ENCODE results near the gene YWHAH.
"Not testable (repeated sequence)": the region's sequence is repeated elsewhere in the genome, so short reads cannot be mapped to it uniquely, and the experiment has no call there.

Gene YWHAH

GRCh38 chr22:31972180-31972579 lies 27.8 kb downstream of the YWHAH start:
- DNase-seq = no peak
- Mint-ChIP-seq H3K9me3 (no peaks in the 10 kb centered on the region), H3K27ac (no peak overlapping the region), H3K4me1 (peaks cover 7% of the 10 kb centered on the region), H3K36me3 (ENCODE audit: low read depth) (no peaks in the 10 kb centered on the region), H3K27me3 (ENCODE audit: low read depth, poor library complexity) (peaks cover 43% of the 10 kb centered on the region), H3K4me3 (no peak overlapping the region)
- TF ChIP-seq CTCF (IDR thresholded peaks at IDR 0.05) = no peak

- Mint-ChIP-seq H3K36me3 (ENCODE audit: low read depth) (no peaks in the 10 kb centered on the region), H3K9me3 (no peaks in the 10 kb centered on the region), H3K27ac (no peak overlapping the region), H3K4me3 (no peak overlapping the region), H3K4me1 (peaks cover 21% of the 10 kb centered on the region), H3K27me3 (ENCODE audit: low read depth, poor library complexity) (peaks cover 38% of the 10 kb centered on the region)
- TF ChIP-seq CTCF (IDR thresholded peaks at IDR 0.05) = no peak
- DNase-seq = no peak
Observed at GRCh38 chr22:31973739-31974138, 29.4 kb downstream of the YWHAH start.

GRCh38 chr22:31977141-31977841 lies 33.0 kb downstream of the YWHAH start:
- H3K9me3 Mint-ChIP-seq = no peaks in the 10 kb centered on the region
- peak; percentile 89 for DNase-seq
- H3K27ac Mint-ChIP-seq = no peak overlapping the region
- peaks cover 17% of the 10 kb centered on the region for H3K4me1 Mint-ChIP-seq
- peaks cover 12% of the 10 kb centered on the region for H3K27me3 Mint-ChIP-seq (ENCODE audit: low read depth, poor library complexity)
- H3K4me3 Mint-ChIP-seq = no peak overlapping the region
- no peaks in the 10 kb centered on the region for H3K36me3 Mint-ChIP-seq (ENCODE audit: low read depth)
- peak; percentile 66 for TF ChIP-seq CTCF (IDR thresholded peaks at IDR 0.05)

- H3K27ac Mint-ChIP-seq = no peak overlapping the region
- no peaks in the 10 kb centered on the region for H3K36me3 Mint-ChIP-seq (ENCODE audit: low read depth)
- H3K9me3 Mint-ChIP-seq = no peaks in the 10 kb centered on the region
- TF ChIP-seq CTCF (IDR thresholded peaks at IDR 0.05) = no peak
- peaks cover 17% of the 10 kb centered on the region for H3K4me1 Mint-ChIP-seq
- DNase-seq = no peak
- no peak overlapping the region for H3K4me3 Mint-ChIP-seq
- H3K27me3 Mint-ChIP-seq (ENCODE audit: low read depth, poor library complexity) = peaks cover 12% of the 10 kb centered on the region
Observed at GRCh38 chr22:31977939-31978338, 33.6 kb downstream of the YWHAH start.

- H3K4me3 Mint-ChIP-seq = no peak overlapping the region
- no peak overlapping the region for H3K27ac Mint-ChIP-seq
- peaks cover 11% of the 10 kb centered on the region for H3K27me3 Mint-ChIP-seq (ENCODE audit: low read depth, poor library complexity)
- DNase-seq = no peak
- no peaks in the 10 kb centered on the region for H3K9me3 Mint-ChIP-seq
- no peaks in the 10 kb centered on the region for H3K36me3 Mint-ChIP-seq (ENCODE audit: low read depth)
- peaks cover 24% of the 10 kb centered on the region for H3K4me1 Mint-ChIP-seq
- no peak for TF ChIP-seq CTCF (IDR thresholded peaks at IDR 0.05)
Observed at GRCh38 chr22:31980628-31981027, 36.3 kb downstream of the YWHAH start.

GRCh38 chr22:31981976-31982375 lies 37.6 kb downstream of the YWHAH start:
- not testable (repeated sequence) for DNase-seq; H3K4me3 Mint-ChIP-seq; H3K36me3 Mint-ChIP-seq (ENCODE audit: low read depth); H3K27ac Mint-ChIP-seq; H3K27me3 Mint-ChIP-seq (ENCODE audit: low read depth, poor library complexity); H3K9me3 Mint-ChIP-seq
- H3K4me1 Mint-ChIP-seq = peaks cover 22% of the 10 kb centered on the region
